Measurements from ENCODE around the gene CYTH3. TPM values are rescaled to one million over a fixed set of nuclear protein-coding genes. Genes with fewer than 3 reads are reported as not detected.
"Not testable (repeated sequence)": the region's sequence is repeated elsewhere in the genome, so short reads cannot be mapped to it uniquely, and the experiment has no call there.

The CYTH3 gene
- total and polyA plus RNA-seq, 2 of the 4 experiments (the other 2 are of a cell fraction) = 14.2 to 34.8 TPM

DNA sequence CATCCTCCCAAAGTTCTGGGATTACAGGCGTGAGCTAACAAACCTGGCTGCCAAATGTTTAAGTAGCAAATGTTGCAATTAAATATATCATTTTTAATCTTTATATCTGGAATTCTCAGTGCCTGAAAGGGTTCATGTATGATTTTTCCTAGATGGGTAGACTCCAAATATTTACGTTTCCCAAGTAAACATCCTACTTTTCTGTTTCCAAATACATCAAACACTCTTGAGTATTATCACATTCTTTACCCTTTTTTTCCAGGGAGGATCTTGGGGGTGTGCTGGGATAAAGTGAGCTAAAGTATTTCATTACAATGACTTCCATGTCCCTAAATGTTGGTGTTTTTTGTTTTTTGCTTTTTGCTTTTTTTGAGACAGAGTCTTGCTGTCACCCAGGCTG, 32.9 kb upstream of the CYTH3 start:
- Histone ChIP-seq H3K4me1 (ENCODE audit: control insufficient read depth, insufficient read depth, low read length) (peaks cover 6% of the 10 kb centered on the region), H3K4me2 (ENCODE audit: low read depth, low read length) (no peak overlapping the region), H4K91ac (ENCODE audit: insufficient read depth, low read depth, low read length) (peak overlapping the region; percentile 56; the same call in 1 of the 2 replicates), H3K4me3 (ENCODE audit: insufficient read depth, low read depth, low read length) (no peak overlapping the region), H4K8ac (ENCODE audit: low read depth in 2 of 2, low read length in 2 of 2) (0 out of 4 replicates have a peak overlapping the region, but pooled peaks of 1 of the 2 experiments have one; percentile 20), H3K14ac (replicated peaks; ENCODE audit: low read depth, low read length) (no peak overlapping the region), H3K56ac (ENCODE audit: extremely low read depth, insufficient read depth, low read length) (no peak overlapping the region), H2BK15ac (ENCODE audit: low read depth, low read length) (no peak overlapping the region), H3K79me1 (ENCODE audit: low read depth in 1 of 2, low read length in 2 of 2) (no peaks in the 10 kb centered on the region; a peak in 1 of 4 replicates), H3K36me3 (ENCODE audit: control insufficient read depth, insufficient read depth, low read length) (no peaks in the 10 kb centered on the region), H3K4ac (ENCODE audit: low read depth, low read length) (peak overlapping the region; percentile 48), H2BK5ac (ENCODE audit: low read depth, low read length, poor library complexity, severe bottlenecking) (no peak overlapping the region), H3K27me3 (ENCODE audit: control insufficient read depth, insufficient read depth, low read length) (no peaks in the 10 kb centered on the region), H3K18ac (ENCODE audit: low read depth, low read length) (peak overlapping the region; percentile 70; the same call in 1 of the 2 replicates), H4K20me1 (ENCODE audit: insufficient read depth, low read length) (no peaks in the 10 kb centered on the region), H3K27ac (ENCODE audit: insufficient read depth, low read length) (no peak overlapping the region), H4K5ac (ENCODE audit: low read depth, low read length) (no peak overlapping the region), H3K23ac (ENCODE audit: low read depth, low read length) (no peak overlapping the region), H2BK120ac (ENCODE audit: low read depth, low read length) (peak overlapping the region; percentile 63; the same call in 1 of the 2 replicates), H3K9me1 (ENCODE audit: insufficient read depth, low read length) (no peaks in the 10 kb centered on the region), H2BK20ac (ENCODE audit: low read depth, low read length) (peak overlapping the region; percentile 45), H2AK9ac (replicated peaks; ENCODE audit: low read depth, low read length, poor library complexity) (no peak overlapping the region), H3K9ac (ENCODE audit: low read depth, low read length) (no peak overlapping the region), H2AK5ac (ENCODE audit: low read depth, low read length) (peak overlapping the region; percentile 5; the same call in 1 of the 2 replicates), H3K9me3 (ENCODE audit: control insufficient read depth, insufficient read depth, low read length) (no peaks in the 10 kb centered on the region), H2AFZ (replicated peaks; ENCODE audit: low read length, poor library complexity) (no peak overlapping the region)
- ATAC-seq (ENCODE audit: low read depth) (peak; percentile 42), DNase-seq (no peak)
- POLR2A ChIA-PET (ENCODE audit: unreplicated experiment) = no interaction called here
- in situ Hi-C loops (cut with MboI; ENCODE audit: low sequenced_read_pairs) (no loop called here), dilution Hi-C loops (cut with HindIII; ENCODE audit: low sequenced_read_pairs, unreplicated experiment) (no loop called here), intact Hi-C loops (cut with micrococcal nuclease) (no loop called here)
- TF ChIP-seq SMC3 (IDR thresholded peaks at IDR 0.05; ENCODE audit: low read depth, low read length) (no peak), RFX5 (IDR thresholded peaks at IDR 0.05; ENCODE audit: low read depth, low read length) (no peak), CHD1 (IDR thresholded peaks at IDR 0.05; ENCODE audit: low read depth, low read length) (no peak), NFE2L2 (IDR thresholded peaks at IDR 0.05; ENCODE audit: low read depth, low read length) (no peak), MXI1 (IDR thresholded peaks at IDR 0.05; ENCODE audit: borderline replicate concordance, low read depth, low read length) (no peak), POLR2A (IDR thresholded peaks at IDR 0.05; ENCODE audit: low read depth, low read length) (no peak)
- CTCF ChIA-PET = no interaction called here
- no TSS peak for BruUV-seq (replicated peaks)
- no CpG with 5 or more reads among the region's 2 CpGs for whole genome bisulfite sequencing, 2 experiments (ENCODE audit: extremely low coverage in 2 of 2, insufficient read length in 1 of 2)

DNA sequence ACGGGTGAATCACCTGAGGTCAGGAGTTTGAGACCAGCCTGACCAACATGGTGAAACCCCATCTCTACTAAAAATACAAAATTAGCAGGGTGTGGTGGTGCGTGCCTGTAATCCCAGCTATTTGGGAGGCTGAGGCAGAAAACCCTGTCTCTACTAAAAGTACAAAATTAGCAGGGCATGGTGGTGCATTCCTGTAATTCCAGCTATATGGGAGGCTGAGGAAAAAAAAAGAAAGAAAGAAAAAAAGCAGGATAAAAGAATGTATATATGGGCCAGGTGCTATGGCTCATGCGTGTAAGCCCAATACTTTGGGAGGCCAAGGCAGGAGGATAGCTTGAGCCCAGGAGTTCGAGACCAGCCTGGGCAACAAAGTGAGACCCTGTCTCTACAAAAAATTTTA, 29.0 kb upstream of the CYTH3 start:
- H2BK15ac ChIP-seq (ENCODE audit: low read depth, low read length); H2AK9ac ChIP-seq (replicated peaks; ENCODE audit: low read depth, low read length, poor library complexity); DNase-seq; H3K27me3 ChIP-seq (ENCODE audit: control insufficient read depth, insufficient read depth, low read length); H3K4me1 ChIP-seq (ENCODE audit: control insufficient read depth, insufficient read depth, low read length); ATAC-seq (ENCODE audit: low read depth); H3K14ac ChIP-seq (replicated peaks; ENCODE audit: low read depth, low read length); H3K27ac ChIP-seq (ENCODE audit: insufficient read depth, low read length); dilution Hi-C loops (cut with HindIII; ENCODE audit: low sequenced_read_pairs, unreplicated experiment); H4K5ac ChIP-seq (ENCODE audit: low read depth, low read length); BruUV-seq (replicated peaks); H2BK120ac ChIP-seq (ENCODE audit: low read depth, low read length); H2AFZ ChIP-seq (replicated peaks; ENCODE audit: low read length, poor library complexity); H3K4ac ChIP-seq (ENCODE audit: low read depth, low read length); H3K9me3 ChIP-seq (ENCODE audit: control insufficient read depth, insufficient read depth, low read length); H3K4me2 ChIP-seq (ENCODE audit: low read depth, low read length); H3K56ac ChIP-seq (ENCODE audit: extremely low read depth, insufficient read depth, low read length); H2AK5ac ChIP-seq (ENCODE audit: low read depth, low read length); H3K4me3 ChIP-seq (ENCODE audit: insufficient read depth, low read depth, low read length); H3K9me1 ChIP-seq (ENCODE audit: insufficient read depth, low read length); H2BK5ac ChIP-seq (ENCODE audit: low read depth, low read length, poor library complexity, severe bottlenecking); H3K9ac ChIP-seq (ENCODE audit: low read depth, low read length); H3K23ac ChIP-seq (ENCODE audit: low read depth, low read length); H4K8ac ChIP-seq (ENCODE audit: low read depth in 2 of 2, low read length in 2 of 2); H3K18ac ChIP-seq (ENCODE audit: low read depth, low read length); H4K20me1 ChIP-seq (ENCODE audit: insufficient read depth, low read length); H3K36me3 ChIP-seq (ENCODE audit: control insufficient read depth, insufficient read depth, low read length); H2BK20ac ChIP-seq (ENCODE audit: low read depth, low read length); H4K91ac ChIP-seq (ENCODE audit: insufficient read depth, low read depth, low read length); POLR2A ChIA-PET (ENCODE audit: unreplicated experiment); H3K79me1 ChIP-seq (ENCODE audit: low read depth in 1 of 2, low read length in 2 of 2); in situ Hi-C loops (cut with MboI; ENCODE audit: low sequenced_read_pairs); intact Hi-C loops (cut with micrococcal nuclease): not testable (repeated sequence)
- CTCF ChIA-PET = interaction anchor here (0.7 kb wide), 1 partner anchor 142 kb away, joined by 3 read pairs; no protein-coding TSS in a partner anchor
- 92% methylated on average over 2 of the region's 4 CpGs; no CpG with 5 or more reads in 1 of the 2 experiments for WGBS, 2 experiments (ENCODE audit: extremely low coverage in 2 of 2, insufficient read length in 1 of 2)
